Vagina (tissue), 2 donors: ENCODE measurements around the gene KRTAP12-2. TPM values are rescaled to one million over a fixed set of nuclear protein-coding genes. Genes with fewer than 3 reads are reported as not detected.

ENCODE experiments used
- DNase-seq, 2 donors: peaks; one replicate each; pipeline ENCODE4 v3.0.0-alpha.2; 2017; ENCODE audit errors: extremely low spot score in 2 of 2
- H3K27ac ChIP-seq: fragments of 200-600 bp; sonication (generic); one replicate; pipeline ENCODE4 v1.5.1; 2019
- H3K27me3 ChIP-seq: fragments of 200-600 bp; sonication (generic); one replicate; pipeline ENCODE4 v1.5.1; 2019
- H3K36me3 ChIP-seq, 2 donors: fragments of 200-600 bp; sonication (generic); one replicate each; pipeline ENCODE4 v1.5.1; 2017 to 2019
- H3K4me1 ChIP-seq: fragments of 200-600 bp; sonication (generic); one replicate; pipeline ENCODE4 v1.5.1; 2019
- H3K4me3 ChIP-seq, 2 donors: fragments of 200-600 bp; sonication (generic); 1 replicate in 1 of 2; 2 replicates in 1 of 2; pipeline ENCODE4 v1.5.1; 2016 to 2019
- H3K9me3 ChIP-seq: fragments of 200-600 bp; sonication (generic); one replicate; pipeline ENCODE4 v1.5.1; 2019
- POLR2A ChIP-seq, 2 donors: fragments of 450-650 bp; IDR thresholded peaks; one replicate each; pipeline ENCODE4 v1.6.1; 2017; ENCODE audit warnings: antibody characterized with exemption in 2 of 2, mild to moderate bottlenecking in 2 of 2, moderate library complexity in 2 of 2
- POLR2AphosphoS5 ChIP-seq, 2 donors: sonication (generic); formaldehyde crosslinking; IDR thresholded peaks; one replicate each; pipeline ENCODE4 v1.9.0; 2017; ENCODE audit warnings: antibody characterized with exemption in 2 of 2, mild to moderate bottlenecking in 2 of 2, low read depth in 1 of 2; ENCODE audit not compliant: insufficient read depth in 1 of 2
- intact Hi-C: fragments of 100-400 bp; cut with DNase I; formaldehyde crosslinking; loops from one replicate; pipeline ENCODE4 v1.15.1; 2023
- total RNA-seq: library from RNA; depleted of rRNA; stranded (reverse); fragments of >200 nt; gene quantifications from one replicate; pipeline ENCODE4 v1.2.3, GENCODE V29; 2016
- TF ChIP-seq, protein P1 (sequence below), 3 experiments: fragments of 450-650 bp in 2 of 3; fragments of 200-600 bp in 1 of 3; sonication (generic) in 1 of 3; IDR thresholded peaks; one replicate each; pipeline ENCODE4 v1.5.1; 2017 to 2019; ENCODE audit warnings: antibody characterized with exemption in 3 of 3, mild to moderate bottlenecking in 2 of 3, moderate library complexity in 2 of 3

KRTAP12-2 gene
- total RNA-seq, 1 donor from 2014 or later = not detected

DNA sequence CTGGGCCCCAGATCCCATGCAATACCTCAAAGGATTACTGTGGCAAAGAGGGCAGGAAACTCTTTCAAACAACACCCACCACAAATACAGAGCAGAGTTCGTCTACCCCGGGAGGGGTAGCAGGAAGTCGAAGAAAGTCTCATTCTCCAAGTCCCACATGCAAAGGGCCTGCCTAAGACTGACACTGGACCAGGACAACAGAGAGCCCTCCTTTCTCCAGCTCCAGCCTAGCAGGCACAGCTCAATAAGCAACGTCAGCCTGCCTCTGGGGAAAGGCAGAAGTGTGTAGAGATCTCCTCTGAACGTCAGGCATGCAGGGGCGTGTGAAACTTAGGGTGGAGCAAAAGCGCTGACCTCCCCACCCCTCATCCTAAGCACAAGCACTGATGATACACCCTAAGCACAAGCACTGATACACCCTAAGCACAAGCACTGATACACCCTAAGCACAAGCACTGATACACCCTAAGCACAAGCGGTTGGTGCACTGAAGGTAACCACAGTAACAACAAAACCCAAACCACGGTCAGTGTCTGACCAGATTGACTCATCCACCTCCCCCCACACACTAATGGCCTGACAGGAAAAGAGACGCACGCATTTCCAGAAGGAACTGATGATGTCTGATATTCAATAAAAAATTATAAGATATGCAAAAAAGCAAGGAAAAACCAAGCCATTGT is 7.7 kb downstream of the KRTAP12-2 start:
- DNase-seq = no peak
- TF ChIP-seq, protein P1, sequence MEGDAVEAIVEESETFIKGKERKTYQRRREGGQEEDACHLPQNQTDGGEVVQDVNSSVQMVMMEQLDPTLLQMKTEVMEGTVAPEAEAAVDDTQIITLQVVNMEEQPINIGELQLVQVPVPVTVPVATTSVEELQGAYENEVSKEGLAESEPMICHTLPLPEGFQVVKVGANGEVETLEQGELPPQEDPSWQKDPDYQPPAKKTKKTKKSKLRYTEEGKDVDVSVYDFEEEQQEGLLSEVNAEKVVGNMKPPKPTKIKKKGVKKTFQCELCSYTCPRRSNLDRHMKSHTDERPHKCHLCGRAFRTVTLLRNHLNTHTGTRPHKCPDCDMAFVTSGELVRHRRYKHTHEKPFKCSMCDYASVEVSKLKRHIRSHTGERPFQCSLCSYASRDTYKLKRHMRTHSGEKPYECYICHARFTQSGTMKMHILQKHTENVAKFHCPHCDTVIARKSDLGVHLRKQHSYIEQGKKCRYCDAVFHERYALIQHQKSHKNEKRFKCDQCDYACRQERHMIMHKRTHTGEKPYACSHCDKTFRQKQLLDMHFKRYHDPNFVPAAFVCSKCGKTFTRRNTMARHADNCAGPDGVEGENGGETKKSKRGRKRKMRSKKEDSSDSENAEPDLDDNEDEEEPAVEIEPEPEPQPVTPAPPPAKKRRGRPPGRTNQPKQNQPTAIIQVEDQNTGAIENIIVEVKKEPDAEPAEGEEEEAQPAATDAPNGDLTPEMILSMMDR (IDR thresholded peaks at IDR 0.05) = no peak
- TF ChIP-seq POLR2AphosphoS5 (IDR thresholded peaks at IDR 0.05; ENCODE audit: insufficient read depth in 1 of 2, low read depth in 1 of 2) = no peak
- H3K27ac ChIP-seq = no peak overlapping the region
- H3K4me3 ChIP-seq = no peak overlapping the region
- no peaks in the 10 kb centered on the region for H3K4me1 ChIP-seq
- intact Hi-C loops = no loop called here
- H3K27me3 ChIP-seq = no peaks in the 10 kb centered on the region
- H3K36me3 ChIP-seq = no peaks in the 10 kb centered on the region
- H3K9me3 ChIP-seq = no peaks in the 10 kb centered on the region

DNA sequence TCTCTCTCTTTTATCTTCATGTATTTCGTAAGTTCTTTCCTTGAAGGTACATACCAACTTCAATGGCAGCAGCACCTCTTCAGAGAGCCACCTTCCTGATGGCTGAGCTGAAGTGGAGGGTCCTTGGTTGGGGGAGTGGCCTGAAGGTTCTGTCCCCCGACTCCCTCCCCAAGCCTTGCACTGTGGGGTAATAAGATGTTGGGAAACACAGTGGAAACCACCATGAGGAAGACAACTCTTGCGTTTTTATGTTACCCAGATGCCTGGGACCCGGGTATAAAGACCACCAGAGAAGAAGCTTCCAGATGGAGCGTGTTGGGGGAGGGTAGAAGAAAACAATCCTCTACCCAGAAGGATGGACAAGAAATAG is 8.2 kb downstream of the KRTAP12-2 start:
- no peaks in the 10 kb centered on the region for H3K9me3 ChIP-seq
- no peaks in the 10 kb centered on the region for H3K27me3 ChIP-seq
- intact Hi-C loops = no loop called here
- H3K27ac ChIP-seq = no peak overlapping the region
- no peaks in the 10 kb centered on the region for H3K4me1 ChIP-seq
- no peak for DNase-seq
- H3K36me3 ChIP-seq = no peaks in the 10 kb centered on the region
- H3K4me3 ChIP-seq = no peak overlapping the region
- TF ChIP-seq, protein P1 (IDR thresholded peaks at IDR 0.05) = no peak
- TF ChIP-seq POLR2AphosphoS5 (IDR thresholded peaks at IDR 0.05; ENCODE audit: insufficient read depth in 1 of 2, low read depth in 1 of 2) (no peak), POLR2A (IDR thresholded peaks at IDR 0.05) (no peak)

DNA sequence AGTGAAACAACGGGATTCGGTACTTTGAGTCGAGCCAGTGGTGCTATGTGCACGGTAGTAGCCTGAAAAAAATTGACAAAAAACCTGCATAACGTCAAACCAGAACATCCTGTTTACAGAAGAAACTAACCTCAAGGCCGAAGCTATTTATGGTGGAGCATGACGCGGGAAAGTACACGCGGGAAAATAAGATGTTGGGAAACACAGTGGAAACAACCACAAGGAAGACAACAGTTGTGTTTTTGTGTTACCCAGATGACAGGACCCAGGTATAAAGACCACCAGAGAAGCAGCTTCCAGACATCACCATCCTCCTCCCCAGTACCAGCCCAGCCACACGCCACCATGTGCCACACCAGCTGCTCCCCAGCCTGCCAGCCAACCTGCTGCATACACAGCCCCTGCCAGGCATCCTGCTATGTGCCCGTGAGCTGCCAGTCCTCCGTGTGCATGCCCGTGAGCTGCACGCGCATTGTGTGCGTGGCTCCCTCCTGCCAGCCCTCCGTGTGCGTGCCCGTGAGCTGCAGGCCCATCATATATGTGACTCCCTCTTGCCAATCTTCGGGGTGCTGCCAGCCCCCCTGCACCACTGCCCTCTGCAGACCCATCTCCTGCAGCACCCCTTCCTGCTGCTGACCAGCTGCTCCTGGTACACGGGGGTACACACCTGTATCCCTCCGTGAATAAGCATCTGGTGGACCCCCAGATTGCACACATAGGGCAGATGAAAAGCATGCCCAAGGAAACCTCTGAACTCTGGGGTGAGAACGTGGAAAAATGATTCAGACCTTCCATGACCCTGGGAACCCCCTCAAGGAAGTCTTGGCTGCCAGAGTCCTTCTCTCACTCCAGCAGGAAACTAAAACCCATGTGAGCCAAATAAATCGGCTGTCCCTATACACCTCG is 8.8 kb downstream of the KRTAP12-2 start, which contains the start of gene KRTAP12-3:
Gene KRTAP12-3 (plus strand): TSS at position 298 of the 906 bp plus-strand sequence. CDS start 48 bp downstream, at position 346.
- no peaks in the 10 kb centered on the region for H3K9me3 ChIP-seq
- no peak within 1 kb of the TSS for H3K4me3 ChIP-seq
- DNase-seq = no peak

DNA sequence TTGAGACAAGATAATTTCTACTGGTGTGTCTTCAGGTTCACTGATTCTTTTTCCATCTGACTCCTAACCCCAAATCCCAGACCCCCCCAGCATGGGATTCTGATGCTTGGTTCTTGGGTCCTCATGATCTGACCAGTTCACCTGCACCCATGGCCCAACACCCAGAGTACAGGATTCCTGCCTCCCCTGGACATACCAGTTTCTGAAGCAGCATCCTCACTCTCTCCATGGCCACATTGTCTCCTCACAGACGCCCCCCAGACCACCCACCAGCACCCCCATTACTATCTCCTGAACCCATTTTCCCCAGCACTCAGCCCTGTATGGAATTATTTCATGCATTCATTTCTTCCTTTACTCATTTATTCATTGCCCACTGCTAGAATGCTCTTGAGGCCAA is 9.9 kb downstream of the KRTAP12-2 start:
- H3K9me3 ChIP-seq = no peaks in the 10 kb centered on the region
- TF ChIP-seq POLR2AphosphoS5 (IDR thresholded peaks at IDR 0.05; ENCODE audit: insufficient read depth in 1 of 2, low read depth in 1 of 2) (no peak), POLR2A (IDR thresholded peaks at IDR 0.05) (no peak)
- TF ChIP-seq, protein P1 (IDR thresholded peaks at IDR 0.05) = no peak
- intact Hi-C loops = no loop called here
- no peak overlapping the region for H3K27ac ChIP-seq
- no peak overlapping the region for H3K4me3 ChIP-seq
- no peaks in the 10 kb centered on the region for H3K4me1 ChIP-seq
- DNase-seq = no peak
- H3K36me3 ChIP-seq = no peaks in the 10 kb centered on the region
- H3K27me3 ChIP-seq = no peaks in the 10 kb centered on the region

More for the DNA sequence above, 8.8 kb downstream of the KRTAP12-2 start, which contains the start of gene KRTAP12-3:
- Histone ChIP-seq H3K36me3 (no peaks in the 10 kb centered on the region), H3K27me3 (no peaks in the 10 kb centered on the region), H3K4me1 (no peaks in the 10 kb centered on the region), H3K27ac (no peak within 1 kb of the TSS)
- intact Hi-C loops = no loop called here
- no peak for TF ChIP-seq POLR2A (IDR thresholded peaks at IDR 0.05)
- no peak for TF ChIP-seq POLR2AphosphoS5 (IDR thresholded peaks at IDR 0.05; ENCODE audit: insufficient read depth in 1 of 2, low read depth in 1 of 2)
- TF ChIP-seq, protein P1 (IDR thresholded peaks at IDR 0.05) = no peak
